Ovary (tissue), 3 donors: ENCODE results near the gene SSBP2.

Experiments
- CTCF ChIP-seq, 3 donors: fragments of 450-650 bp in 2 of 3; fragments of 200-600 bp in 1 of 3; IDR thresholded peaks; one replicate each; pipeline versions ENCODE4 v1.5.1 to v1.8.0; 2016 to 2022; ENCODE audit warnings: antibody characterized with exemption in 3 of 3, mild to moderate bottlenecking in 1 of 3
- POLR2A ChIP-seq: fragments of 450-650 bp; IDR thresholded peaks from one replicate; pipeline ENCODE4 v1.6.1; 2017; ENCODE audit warnings: antibody characterized with exemption, mild to moderate bottlenecking, moderate library complexity
- donor health status: DM: no; HTN: no; CAD: no.

DNA sequence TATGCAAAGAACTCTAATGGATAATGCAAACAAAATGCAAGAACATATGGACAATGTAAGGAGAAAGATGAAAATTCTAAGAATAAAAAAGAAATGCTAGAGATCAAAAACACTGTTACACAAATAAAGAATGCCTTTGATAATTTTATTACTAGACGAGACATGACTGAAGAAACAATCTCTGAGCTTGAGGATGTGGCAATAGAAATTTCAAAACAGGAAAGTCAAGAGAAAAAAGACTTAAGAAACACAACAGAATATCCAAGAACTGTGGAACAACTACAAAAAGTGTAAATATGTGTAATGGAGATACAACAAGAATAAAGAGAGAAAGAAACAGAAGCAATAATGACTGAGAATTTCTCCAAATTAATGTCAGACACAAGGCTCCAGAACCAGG, 216.5 kb downstream of the SSBP2 start:
- no peak for TF ChIP-seq POLR2A
- no peak for TF ChIP-seq CTCF (IDR thresholded peaks at IDR 0.05)
